ENCODE data around the gene ADAMTS18.
A peak's percentile ranks its signal among the peaks of the same experiment; 100 is the strongest.

Gene ADAMTS18

GRCh38 chr16:77386831-77387814 is 47.7 kb downstream of the ADAMTS18 start:
- no peak for DNase-seq

- DNase-seq, result no peak
These were observed 49.4 kb downstream of the ADAMTS18 start for GRCh38 chr16:77385481-77385880.

- no peak for DNase-seq
These were observed 51.1 kb downstream of the ADAMTS18 start for GRCh38 chr16:77383606-77384187.

- DNase-seq, result no peak
These were observed 58.5 kb downstream of the ADAMTS18 start for GRCh38 chr16:77376358-77376757.

- no peak for DNase-seq
These were observed 59.4 kb downstream of the ADAMTS18 start for GRCh38 chr16:77375396-77375795.

GRCh38 chr16:77374384-77374783 is 60.5 kb downstream of the ADAMTS18 start:
- peak; percentile 79 for DNase-seq

- peak; percentile 60 for DNase-seq
These were observed 61.1 kb downstream of the ADAMTS18 start for GRCh38 chr16:77373726-77374125.

- no peak for DNase-seq
These were observed 70.1 kb downstream of the ADAMTS18 start for GRCh38 chr16:77364770-77365169.

- DNase-seq, result peak; percentile 18
These were observed 75.8 kb downstream of the ADAMTS18 start for GRCh38 chr16:77359065-77359502.

- DNase-seq, result no peak
These were observed 81.1 kb downstream of the ADAMTS18 start for GRCh38 chr16:77353587-77354263.

GRCh38 chr16:77344341-77344740 is 90.5 kb downstream of the ADAMTS18 start:
- DNase-seq, result no peak

GRCh38 chr16:77336637-77337036 is 98.2 kb downstream of the ADAMTS18 start:
- DNase-seq, result no peak

GRCh38 chr16:77335652-77336234 is 99.1 kb downstream of the ADAMTS18 start:
- DNase-seq, result peak; percentile 50

- DNase-seq, result no peak
These were observed 102.0 kb downstream of the ADAMTS18 start for GRCh38 chr16:77332792-77333191.

GRCh38 chr16:77331802-77332586 is 102.8 kb downstream of the ADAMTS18 start:
- DNase-seq, result no peak

GRCh38 chr16:77331043-77331442 is 103.8 kb downstream of the ADAMTS18 start:
- no peak for DNase-seq

- DNase-seq, result no peak
These were observed 104.3 kb downstream of the ADAMTS18 start for GRCh38 chr16:77330332-77331042.

GRCh38 chr16:77328768-77329167 is 106.1 kb downstream of the ADAMTS18 start:
- no peak for DNase-seq

- DNase-seq, result no peak
These were observed 106.6 kb downstream of the ADAMTS18 start for GRCh38 chr16:77328274-77328673.

GRCh38 chr16:77327717-77328116 is 107.1 kb downstream of the ADAMTS18 start:
- DNase-seq, result no peak

GRCh38 chr16:77324729-77325128 is 110.1 kb downstream of the ADAMTS18 start:
- no peak for DNase-seq

- DNase-seq, result no peak
These were observed 111.1 kb downstream of the ADAMTS18 start for GRCh38 chr16:77323695-77324094.

Measured in DMS79 (cell line).